GM12878 (cell line): Measurements from ENCODE around the gene ZNF234. TPM values are rescaled to one million over a fixed set of nuclear protein-coding genes. Genes with fewer than 3 reads are reported as not detected.

Experiments used
- CBFB ChIP-seq: IDR thresholded peaks from 2 replicates; pipeline ENCODE4 v1.6.1; 2016; ENCODE audit warnings: antibody characterized with exemption, low read depth
- CBX5 ChIP-seq: sonication (generic); IDR thresholded peaks from 2 replicates; pipeline ENCODE4 v1.6.1; 2016; ENCODE audit warnings: low read depth, moderate library complexity, mild to moderate bottlenecking, inconsistent platforms
- CHD4 ChIP-seq: fragments of 200-600 bp; sonication (generic); IDR thresholded peaks from 2 replicates; pipeline ENCODE4 v1.6.1; 2016; ENCODE audit warnings: mild to moderate bottlenecking
- EP300 ChIP-seq, 2 experiments: fragments of 150-350 bp in 1 of 2; IDR thresholded peaks; 2 replicates each; pipeline ENCODE4 v1.6.1; 2011 to 2012; ENCODE audit warnings: low read depth in 2 of 2, low read length in 2 of 2, borderline replicate concordance in 1 of 2, improper control_type of control experiment in 1 of 2, inconsistent platforms in 1 of 2; ENCODE audit not compliant: control insufficient read depth in 1 of 2
- FOXK2 ChIP-seq: fragments of 450-650 bp; IDR thresholded peaks from 2 replicates; pipeline ENCODE4 v1.6.1; 2017; ENCODE audit warnings: mild to moderate bottlenecking, moderate library complexity
- GABPA ChIP-seq: IDR thresholded peaks from 2 replicates; pipeline ENCODE4 v1.6.1; 2014; ENCODE audit warnings: antibody characterized with exemption, low read depth, mild to moderate bottlenecking, inconsistent platforms
- HDAC2 ChIP-seq: fragments of 200-600 bp; sonication (generic); IDR thresholded peaks from 2 replicates; pipeline ENCODE4 v1.6.1; 2017
- HDGF ChIP-seq: fragments of 450-650 bp; IDR thresholded peaks from 2 replicates; pipeline ENCODE4 v1.6.1; 2016; ENCODE audit warnings: antibody characterized with exemption
- IKZF1 ChIP-seq: fragments of 450-650 bp; conservative IDR thresholded peaks from 2 replicates; pipeline ENCODE4 v1.6.1; 2017; ENCODE audit warnings: antibody characterized with exemption, mild to moderate bottlenecking
- IKZF2 ChIP-seq, 2 experiments: fragments of 450-650 bp; IDR thresholded peaks; 2 replicates each; pipeline ENCODE4 v1.6.1; 2017; ENCODE audit warnings: mild to moderate bottlenecking in 2 of 2, moderate library complexity in 2 of 2
- JUNB ChIP-seq: IDR thresholded peaks from 2 replicates; pipeline ENCODE4 v1.6.1; 2016; ENCODE audit warnings: antibody characterized with exemption, mild to moderate bottlenecking
- MTA3 ChIP-seq: IDR thresholded peaks from 2 replicates; pipeline ENCODE4 v1.6.1; 2012; ENCODE audit warnings: low read length, inconsistent platforms, borderline replicate concordance
- MYC ChIP-seq: IDR thresholded peaks from 2 replicates; pipeline ENCODE4 v1.6.1; 2011; ENCODE audit warnings: mild to moderate bottlenecking, low read length, moderate library complexity, inconsistent platforms; ENCODE audit not compliant: insufficient read depth, insufficient replicate concordance, insufficient read length, severe bottlenecking
- NFYB ChIP-seq: IDR thresholded peaks from 2 replicates; pipeline ENCODE4 v1.6.1; 2011; ENCODE audit warnings: low read depth, mild to moderate bottlenecking, low read length, improper control_type of control experiment, moderate library complexity; ENCODE audit not compliant: insufficient read depth
- PML ChIP-seq: IDR thresholded peaks from 2 replicates; pipeline ENCODE4 v1.6.1; 2012; ENCODE audit warnings: low read length, inconsistent platforms
- RAD21 ChIP-seq: IDR thresholded peaks from 2 replicates; pipeline ENCODE4 v1.6.1; 2011; ENCODE audit warnings: mild to moderate bottlenecking, low read depth, low read length, moderate library complexity; ENCODE audit not compliant: insufficient read depth
- RELA ChIP-seq: fragments of 450-650 bp; IDR thresholded peaks from 2 replicates; pipeline ENCODE4 v1.8.0; 2014; ENCODE audit warnings: borderline replicate concordance; ENCODE audit not compliant: partially characterized antibody
- RFX5 ChIP-seq: IDR thresholded peaks from 2 replicates; pipeline ENCODE4 v1.6.1; 2011; ENCODE audit warnings: low read depth, low read length, improper control_type of control experiment
- STAT3 ChIP-seq: IDR thresholded peaks from 2 replicates; pipeline ENCODE4 v1.6.1; 2011; ENCODE audit warnings: low read depth, low read length, improper control_type of control experiment
- SUPT20H ChIP-seq: IDR thresholded peaks from 2 replicates; pipeline ENCODE4 v1.6.1; 2011; ENCODE audit warnings: low read depth, mild to moderate bottlenecking, low read length, moderate library complexity, borderline replicate concordance; ENCODE audit not compliant: control insufficient read depth
- TBL1XR1 ChIP-seq: IDR thresholded peaks from 2 replicates; pipeline ENCODE4 v1.6.1; 2012; ENCODE audit warnings: low read depth, low read length, improper control_type of control experiment
- ZNF24 ChIP-seq: fragments of 450-650 bp; IDR thresholded peaks from 2 replicates; pipeline ENCODE4 v1.6.1; 2017; ENCODE audit warnings: antibody characterized with exemption, mild to moderate bottlenecking
- ZNF274 ChIP-seq: IDR thresholded peaks from one replicate; pipeline ENCODE4 v1.8.0; 2011; ENCODE audit not compliant: insufficient read length, insufficient read depth
- polyA plus RNA-seq, 11 experiments: library from polyadenylated mRNA; depleted of rRNA in 4 of 11; unstranded in 6 of 11; stranded (reverse) in 5 of 11; fragments of >200 nt; fragmentation: Nextera tagmentation in 4 of 11; fragmentation: Illumina TruSeq in 1 of 11; extraction: Ambion mirVana in 4 of 11; extraction: Trizol in 1 of 11; gene quantifications; 1 replicate in 1 of 11; 2 replicates in 10 of 11; pipeline versions ENCODE4 v1.2.1 to v1.2.3, GENCODE V29; 2011 to 2016; ENCODE audit warnings: inconsistent platforms in 2 of 11, missing spikeins in 2 of 11, low read depth in 1 of 11
- total RNA-seq, 4 experiments: library from RNA; depleted of rRNA in 3 of 4; stranded (reverse); fragments of >200 nt in 3 of 4; fragmentation: Illumina TruSeq in 1 of 4; extraction: Trizol in 1 of 4; gene quantifications; 2 replicates each; pipeline versions ENCODE4 v1.2.1 to v1.2.3, GENCODE V29; 2013 to 2021
- TF ChIP-seq, protein P1 (sequence below): IDR thresholded peaks from 2 replicates; pipeline ENCODE4 v1.6.1; 2012; ENCODE audit warnings: low read length, inconsistent platforms
- TF ChIP-seq, protein P2 (sequence below): IDR thresholded peaks from 2 replicates; pipeline ENCODE4 v1.6.1; 2012; ENCODE audit warnings: mild to moderate bottlenecking, low read depth, low read length
- TF ChIP-seq, protein P3 (sequence below): IDR thresholded peaks from 2 replicates; pipeline ENCODE4 v1.6.1; 2012; ENCODE audit warnings: low read depth, low read length, improper control_type of control experiment
- TF ChIP-seq, protein P4 (sequence below): IDR thresholded peaks from 2 replicates; pipeline ENCODE4 v1.6.1; 2012; ENCODE audit warnings: low read depth, low read length, improper control_type of control experiment

ZNF234 gene
- total and polyA plus RNA-seq, 10 of the 15 experiments (the other 5 are each of a cell fraction or from before 2014, with no cell fraction given) = 2.7 to 10.5 (median 5.2) TPM

- TF ChIP-seq FOXK2 (no peak), CBFB (peak; percentile 77; the same call in 1 of the 2 replicates), NFYB (no peak), GABPA (peak; percentile 90), RELA (no peak), IKZF1 (peak; percentile 100), MYC (no peak), CBX5 (no peak), EP300 (IDR thresholded peaks at IDR 0.05; ENCODE audit: borderline replicate concordance in 1 of 2, control insufficient read depth in 1 of 2, low read depth in 2 of 2, low read length in 2 of 2) (no peak), ZNF274 (no peak), STAT3 (0 out of 2 replicates have a peak, but pooled peaks have one; percentile 71), ZNF24 (no peak), SUPT20H (no peak), RAD21 (no peak), IKZF2 (IDR thresholded peaks at IDR 0.05) (peak; percentile 75 to 78; a peak in 2 of 4 replicates), JUNB (no peak), MTA3 (no peak), PML (no peak), RFX5 (no peak), CHD4 (no peak), TBL1XR1 (no peak), HDGF (no peak), HDAC2 (no peak)
- TF ChIP-seq, protein P1, sequence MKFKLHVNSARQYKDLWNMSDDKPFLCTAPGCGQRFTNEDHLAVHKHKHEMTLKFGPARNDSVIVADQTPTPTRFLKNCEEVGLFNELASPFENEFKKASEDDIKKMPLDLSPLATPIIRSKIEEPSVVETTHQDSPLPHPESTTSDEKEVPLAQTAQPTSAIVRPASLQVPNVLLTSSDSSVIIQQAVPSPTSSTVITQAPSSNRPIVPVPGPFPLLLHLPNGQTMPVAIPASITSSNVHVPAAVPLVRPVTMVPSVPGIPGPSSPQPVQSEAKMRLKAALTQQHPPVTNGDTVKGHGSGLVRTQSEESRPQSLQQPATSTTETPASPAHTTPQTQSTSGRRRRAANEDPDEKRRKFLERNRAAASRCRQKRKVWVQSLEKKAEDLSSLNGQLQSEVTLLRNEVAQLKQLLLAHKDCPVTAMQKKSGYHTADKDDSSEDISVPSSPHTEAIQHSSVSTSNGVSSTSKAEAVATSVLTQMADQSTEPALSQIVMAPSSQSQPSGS = no peak
- TF ChIP-seq, protein P2, sequence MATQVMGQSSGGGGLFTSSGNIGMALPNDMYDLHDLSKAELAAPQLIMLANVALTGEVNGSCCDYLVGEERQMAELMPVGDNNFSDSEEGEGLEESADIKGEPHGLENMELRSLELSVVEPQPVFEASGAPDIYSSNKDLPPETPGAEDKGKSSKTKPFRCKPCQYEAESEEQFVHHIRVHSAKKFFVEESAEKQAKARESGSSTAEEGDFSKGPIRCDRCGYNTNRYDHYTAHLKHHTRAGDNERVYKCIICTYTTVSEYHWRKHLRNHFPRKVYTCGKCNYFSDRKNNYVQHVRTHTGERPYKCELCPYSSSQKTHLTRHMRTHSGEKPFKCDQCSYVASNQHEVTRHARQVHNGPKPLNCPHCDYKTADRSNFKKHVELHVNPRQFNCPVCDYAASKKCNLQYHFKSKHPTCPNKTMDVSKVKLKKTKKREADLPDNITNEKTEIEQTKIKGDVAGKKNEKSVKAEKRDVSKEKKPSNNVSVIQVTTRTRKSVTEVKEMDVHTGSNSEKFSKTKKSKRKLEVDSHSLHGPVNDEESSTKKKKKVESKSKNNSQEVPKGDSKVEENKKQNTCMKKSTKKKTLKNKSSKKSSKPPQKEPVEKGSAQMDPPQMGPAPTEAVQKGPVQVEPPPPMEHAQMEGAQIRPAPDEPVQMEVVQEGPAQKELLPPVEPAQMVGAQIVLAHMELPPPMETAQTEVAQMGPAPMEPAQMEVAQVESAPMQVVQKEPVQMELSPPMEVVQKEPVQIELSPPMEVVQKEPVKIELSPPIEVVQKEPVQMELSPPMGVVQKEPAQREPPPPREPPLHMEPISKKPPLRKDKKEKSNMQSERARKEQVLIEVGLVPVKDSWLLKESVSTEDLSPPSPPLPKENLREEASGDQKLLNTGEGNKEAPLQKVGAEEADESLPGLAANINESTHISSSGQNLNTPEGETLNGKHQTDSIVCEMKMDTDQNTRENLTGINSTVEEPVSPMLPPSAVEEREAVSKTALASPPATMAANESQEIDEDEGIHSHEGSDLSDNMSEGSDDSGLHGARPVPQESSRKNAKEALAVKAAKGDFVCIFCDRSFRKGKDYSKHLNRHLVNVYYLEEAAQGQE = no peak
- TF ChIP-seq, protein P3, sequence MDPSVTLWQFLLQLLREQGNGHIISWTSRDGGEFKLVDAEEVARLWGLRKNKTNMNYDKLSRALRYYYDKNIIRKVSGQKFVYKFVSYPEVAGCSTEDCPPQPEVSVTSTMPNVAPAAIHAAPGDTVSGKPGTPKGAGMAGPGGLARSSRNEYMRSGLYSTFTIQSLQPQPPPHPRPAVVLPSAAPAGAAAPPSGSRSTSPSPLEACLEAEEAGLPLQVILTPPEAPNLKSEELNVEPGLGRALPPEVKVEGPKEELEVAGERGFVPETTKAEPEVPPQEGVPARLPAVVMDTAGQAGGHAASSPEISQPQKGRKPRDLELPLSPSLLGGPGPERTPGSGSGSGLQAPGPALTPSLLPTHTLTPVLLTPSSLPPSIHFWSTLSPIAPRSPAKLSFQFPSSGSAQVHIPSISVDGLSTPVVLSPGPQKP = peak; percentile 69
- TF ChIP-seq, protein P4, sequence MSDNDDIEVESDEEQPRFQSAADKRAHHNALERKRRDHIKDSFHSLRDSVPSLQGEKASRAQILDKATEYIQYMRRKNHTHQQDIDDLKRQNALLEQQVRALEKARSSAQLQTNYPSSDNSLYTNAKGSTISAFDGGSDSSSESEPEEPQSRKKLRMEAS = peak; percentile 57; the same call in 1 of the 2 replicates
Observed at GRCh38 chr19:44113138-44113783, 28.1 kb upstream of the ZNF234 start, which contains the start of gene ZNF225 (continued).
